Neuronal stem cell (in vitro differentiated cells): ENCODE data around the gene SUGCT.

Experiments
- DNase-seq: peaks from one replicate; pipeline ENCODE4 v3.0.0-alpha.2; 2013; ENCODE audit warnings: low spot score
- H2AFZ ChIP-seq: one replicate; pipeline ENCODE4 v1.6.1; 2013; ENCODE audit warnings: mild to moderate bottlenecking, low read length, inconsistent platforms
- H2AK5ac ChIP-seq: 2 replicates; pipeline ENCODE4 v1.6.1; 2013; ENCODE audit warnings: low read depth, mild to moderate bottlenecking, inconsistent platforms, low read length, moderate library complexity, mixed read lengths
- H2BK120ac ChIP-seq: 2 replicates; pipeline ENCODE4 v1.6.1; 2013; ENCODE audit warnings: low read depth, mild to moderate bottlenecking, inconsistent platforms, low read length, moderate library complexity, mixed read lengths
- H2BK12ac ChIP-seq: one replicate; pipeline ENCODE4 v1.6.1; 2013; ENCODE audit warnings: low read length, inconsistent platforms
- H2BK15ac ChIP-seq: 2 replicates; pipeline ENCODE4 v1.6.1; 2013; ENCODE audit warnings: mild to moderate bottlenecking, low read length, inconsistent platforms, mixed read lengths
- H2BK5ac ChIP-seq: one replicate; pipeline ENCODE4 v1.6.1; 2013; ENCODE audit warnings: inconsistent platforms, mild to moderate bottlenecking, low read length, moderate library complexity
- H3K14ac ChIP-seq: one replicate; pipeline ENCODE4 v1.6.1; 2013; ENCODE audit warnings: low read length, inconsistent platforms
- H3K18ac ChIP-seq: 2 replicates; pipeline ENCODE4 v1.6.1; 2013; ENCODE audit warnings: low read length, inconsistent platforms
- H3K23ac ChIP-seq: 2 replicates; pipeline ENCODE4 v1.6.1; 2013; ENCODE audit warnings: low read depth, mild to moderate bottlenecking, mixed read lengths, low read length, inconsistent platforms; ENCODE audit not compliant: poor library complexity
- H3K27ac ChIP-seq: replicated peaks from 3 replicates; pipeline ENCODE4 v1.5.1; 2013; ENCODE audit warnings: low read length, inconsistent platforms
- H3K27me3 ChIP-seq, 3 experiments: 2 replicates each; pipeline ENCODE4 v1.6.1; 2013; ENCODE audit warnings: low read length in 3 of 3, mild to moderate bottlenecking in 2 of 3, inconsistent platforms in 1 of 3, low read depth in 1 of 3, mixed read lengths in 1 of 3, moderate library complexity in 1 of 3; ENCODE audit not compliant: control insufficient read depth in 3 of 3, insufficient read depth in 3 of 3
- H3K36me3 ChIP-seq, 2 donors: replicated peaks in 1 of 2; 2 replicates each; pipeline ENCODE4 v1.6.1; 2013; ENCODE audit warnings: low read length in 2 of 2; ENCODE audit not compliant: control insufficient read depth in 2 of 2, insufficient read depth in 2 of 2
- H3K4ac ChIP-seq: 2 replicates; pipeline ENCODE4 v1.6.1; 2013; ENCODE audit warnings: inconsistent platforms, mild to moderate bottlenecking, low read length, moderate library complexity
- H3K4me1 ChIP-seq, 2 donors: 1 replicate in 1 of 2; 2 replicates in 1 of 2; pipeline ENCODE4 v1.6.1; 2013; ENCODE audit warnings: low read length in 2 of 2, low read depth in 1 of 2; ENCODE audit not compliant: control insufficient read depth in 2 of 2, insufficient read depth in 1 of 2
- H3K4me2 ChIP-seq: one replicate; pipeline ENCODE4 v1.6.1; 2013; ENCODE audit warnings: mild to moderate bottlenecking, low read length, inconsistent platforms; ENCODE audit not compliant: insufficient read depth, poor library complexity, severe bottlenecking
- H3K4me3 ChIP-seq, 2 donors: 2 replicates each; pipeline ENCODE4 v1.5.1; 2013; ENCODE audit warnings: low read length in 2 of 2, mild to moderate bottlenecking in 2 of 2, inconsistent platforms in 1 of 2, moderate library complexity in 1 of 2
- H3K79me1 ChIP-seq: one replicate; pipeline ENCODE4 v1.6.1; 2013; ENCODE audit warnings: low read depth, mild to moderate bottlenecking, inconsistent platforms, low read length, moderate library complexity
- H3K9ac ChIP-seq: one replicate; pipeline ENCODE4 v1.6.1; 2013; ENCODE audit warnings: mild to moderate bottlenecking, low read depth, low read length, inconsistent platforms; ENCODE audit not compliant: poor library complexity
- H3K9me3 ChIP-seq, 2 donors: replicated peaks in 1 of 2; 2 replicates each; pipeline versions ENCODE3 to v1.6.1; 2013; ENCODE audit warnings: low read length in 2 of 2, mild to moderate bottlenecking in 2 of 2, inconsistent platforms in 1 of 2, low read depth in 1 of 2, mixed read lengths in 1 of 2, moderate library complexity in 1 of 2; ENCODE audit not compliant: control insufficient read depth in 2 of 2, insufficient read depth in 1 of 2
- H4K8ac ChIP-seq: one replicate; pipeline ENCODE4 v1.6.1; 2013; ENCODE audit warnings: low read depth, mild to moderate bottlenecking, inconsistent platforms, low read length, moderate library complexity
- H4K91ac ChIP-seq: one replicate; pipeline ENCODE4 v1.6.1; 2013; ENCODE audit warnings: low read length, low read depth, mild to moderate bottlenecking, inconsistent platforms; ENCODE audit not compliant: poor library complexity
- WGBS, 2 donors: extraction: QIAGEN DNeasy Blood & Tissue Kit; methylation state at CpG; one replicate each; pipeline ENCODE4 v1.1.7; 2013; ENCODE audit warnings: missing lambda C conversion rate in 2 of 2, mixed read lengths in 1 of 2; ENCODE audit not compliant: insufficient read length in 2 of 2, insufficient replicate concordance in 1 of 2; ENCODE audit errors: extremely low coverage in 2 of 2; 5-methylcytosine and 5-hydroxymethylcytosine counted together

SUGCT gene

GRCh38 chr7:40595832-40596231 is 461.0 kb downstream of the SUGCT start:
- H2AK5ac ChIP-seq: no peak overlapping the region

GRCh38 chr7:40597517-40597916 is 462.7 kb downstream of the SUGCT start:
- H4K8ac ChIP-seq: no peak overlapping the region
- H3K79me1 ChIP-seq: no peaks in the 10 kb centered on the region
- no peak overlapping the region for H2BK120ac ChIP-seq
- no peak overlapping the region for H3K4ac ChIP-seq
- no peak overlapping the region for H2BK12ac ChIP-seq
- H2BK5ac ChIP-seq: no peak overlapping the region
- H3K27ac ChIP-seq: no peak overlapping the region
- no peak overlapping the region for H4K91ac ChIP-seq
- no peak overlapping the region for H3K4me3 ChIP-seq
- H3K23ac ChIP-seq: no peak overlapping the region
- no peak overlapping the region for H2AFZ ChIP-seq
- H3K4me1 ChIP-seq: no peaks in the 10 kb centered on the region
- H2BK15ac ChIP-seq: no peak overlapping the region
- no peak overlapping the region for H3K4me2 ChIP-seq
- H3K9me3 ChIP-seq: peaks cover 1 to 4% of the 10 kb centered on the region in 2 donors
- H3K18ac ChIP-seq: no peak overlapping the region
- H3K14ac ChIP-seq: no peak overlapping the region
- no peaks in the 10 kb centered on the region for H3K36me3 ChIP-seq
- H2AK5ac ChIP-seq: no peak overlapping the region
- no peaks in the 10 kb centered on the region for H3K27me3 ChIP-seq
- no peak for DNase-seq
- H3K9ac ChIP-seq: no peak overlapping the region

More at GRCh38 chr7:40595832-40596231, 461.0 kb downstream of the SUGCT start:
- no peak overlapping the region for H2BK15ac ChIP-seq
- no peaks in the 10 kb centered on the region for H3K9me3 ChIP-seq
- no peaks in the 10 kb centered on the region for H3K36me3 ChIP-seq
- H4K91ac ChIP-seq: no peak overlapping the region
- H3K23ac ChIP-seq: no peak overlapping the region
- H4K8ac ChIP-seq: no peak overlapping the region
- H3K4me2 ChIP-seq: no peak overlapping the region
- H3K14ac ChIP-seq: no peak overlapping the region
- H3K4me3 ChIP-seq: no peak overlapping the region
- H2AFZ ChIP-seq: no peak overlapping the region
- H3K27ac ChIP-seq: no peak overlapping the region
- H3K27me3 ChIP-seq: no peaks in the 10 kb centered on the region
- no peaks in the 10 kb centered on the region for H3K79me1 ChIP-seq
- no peak overlapping the region for H3K4ac ChIP-seq
- H3K18ac ChIP-seq: no peak overlapping the region
- WGBS, 2 donors: no CpG with 5 or more reads among the region's 2 CpGs
- no peak for DNase-seq
- H3K4me1 ChIP-seq: no peaks in the 10 kb centered on the region
- H3K9ac ChIP-seq: no peak overlapping the region
- H2BK120ac ChIP-seq: no peak overlapping the region
- H2BK5ac ChIP-seq: no peak overlapping the region
- no peak overlapping the region for H2BK12ac ChIP-seq

- Histone ChIP-seq H2BK15ac (no peak overlapping the region), H3K4me1 (no peaks in the 10 kb centered on the region), H3K18ac (no peak overlapping the region), H3K4ac (no peak overlapping the region), H3K79me1 (no peaks in the 10 kb centered on the region), H3K27ac (no peak overlapping the region), H2BK5ac (no peak overlapping the region), H2BK120ac (no peak overlapping the region), H3K36me3 (no peaks in the 10 kb centered on the region), H4K91ac (no peak overlapping the region), H2BK12ac (no peak overlapping the region), H3K9me3 (peaks cover 1 to 4% of the 10 kb centered on the region in 2 donors), H3K4me3 (no peak overlapping the region), H3K9ac (no peak overlapping the region), H3K23ac (no peak overlapping the region), H2AFZ (no peak overlapping the region), H4K8ac (no peak overlapping the region), H2AK5ac (no peak overlapping the region), H3K27me3 (no peaks in the 10 kb centered on the region), H3K4me2 (no peak overlapping the region), H3K14ac (no peak overlapping the region)
- 100% methylated on average over 1 to 2 of the region's 7 CpGs for WGBS, 2 donors
- no peak for DNase-seq
Measured at GRCh38 chr7:40598915-40599314, 464.1 kb downstream of the SUGCT start.

DNA sequence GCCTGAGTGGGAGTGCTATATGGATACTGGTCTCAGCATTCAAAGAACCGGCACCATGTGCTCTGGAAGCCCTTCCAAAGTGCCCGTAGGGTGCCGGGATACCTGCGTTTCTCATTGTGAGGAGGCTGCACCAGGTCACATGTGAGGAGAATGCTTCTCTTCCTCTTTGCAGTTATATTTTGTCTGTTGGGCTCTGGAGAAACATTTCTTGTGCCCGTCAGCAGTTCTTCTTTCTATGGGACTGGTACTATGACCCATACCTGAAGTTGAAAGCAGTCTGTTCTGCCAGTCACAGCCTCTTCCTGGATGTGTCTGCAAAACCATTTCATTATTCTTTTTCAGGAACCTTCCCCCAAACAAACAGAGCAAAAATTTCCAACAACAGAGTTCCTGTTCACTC is 465.0 kb downstream of the SUGCT start:
- Histone ChIP-seq H2AK5ac (no peak overlapping the region), H3K36me3 (no peaks in the 10 kb centered on the region), H3K27me3 (no peaks in the 10 kb centered on the region), H2BK15ac (no peak overlapping the region), H3K79me1 (no peaks in the 10 kb centered on the region), H3K27ac (no peak overlapping the region), H3K18ac (no peak overlapping the region), H3K4me3 (no peak overlapping the region), H3K14ac (no peak overlapping the region), H3K23ac (no peak overlapping the region), H3K9ac (no peak overlapping the region), H4K8ac (no peak overlapping the region), H3K4ac (no peak overlapping the region), H3K4me1 (peaks cover 0 to 3% of the 10 kb centered on the region in 2 donors), H4K91ac (no peak overlapping the region), H2BK5ac (no peak overlapping the region), H2BK12ac (no peak overlapping the region), H2AFZ (no peak overlapping the region), H3K9me3 (peaks cover 1 to 4% of the 10 kb centered on the region in 2 donors), H3K4me2 (no peak overlapping the region), H2BK120ac (no peak overlapping the region)
- DNase-seq: no peak
- WGBS, 2 donors: no CpG with 5 or more reads among the region's 5 CpGs
